HEK293T (cell line): ENCODE results near the gene PASD1.
A peak's percentile ranks its signal among the peaks of the same experiment; 100 is the strongest.

Experiments
- CTCF ChIA-PET: fragments of 350-600 bp; formaldehyde crosslinking; extraction: SDS; loops from one replicate; lab custom pipeline; 2021; ENCODE audit warnings: antibody characterized with exemption, inconsistent platforms; lab: Yijun Ruan, JAX
- POLR2A ChIA-PET: fragments of 350-600 bp; formaldehyde crosslinking; extraction: SDS; loops from one replicate; lab custom pipeline; 2020; ENCODE audit warnings: antibody characterized with exemption, inconsistent platforms; lab: Yijun Ruan, JAX
- DNase-seq: peaks from one replicate; pipeline ENCODE4 v3.0.0; 2012; ENCODE audit warnings: mixed read lengths; ENCODE audit errors: extremely low spot score
- ARNT ChIP-seq: fragments of 450-650 bp; IDR thresholded peaks from 2 replicates; pipeline ENCODE4 v1.6.1; 2017; ENCODE audit warnings: mild to moderate bottlenecking
- BHLHE40 ChIP-seq: fragments of 450-650 bp; IDR thresholded peaks from 2 replicates; pipeline ENCODE4 v1.6.1; 2016; ENCODE audit warnings: mild to moderate bottlenecking, moderate library complexity, borderline replicate concordance
- CTBP1 ChIP-seq: fragments of 450-650 bp; IDR thresholded peaks from 2 replicates; pipeline ENCODE4 v1.6.1; 2016; ENCODE audit warnings: borderline replicate concordance
- ELF4 ChIP-seq: fragments of 450-650 bp; IDR thresholded peaks from 2 replicates; pipeline ENCODE4 v1.6.1; 2017; ENCODE audit warnings: antibody characterized with exemption
- FOXA1 ChIP-seq: fragments of 450-650 bp; IDR thresholded peaks from 2 replicates; pipeline ENCODE4 v1.6.1; 2016; ENCODE audit warnings: mild to moderate bottlenecking
- FOXK2 ChIP-seq: fragments of 450-650 bp; IDR thresholded peaks from 2 replicates; pipeline ENCODE4 v1.6.1; 2016; ENCODE audit warnings: mild to moderate bottlenecking
- FOXM1 ChIP-seq: fragments of 450-650 bp; IDR thresholded peaks from 2 replicates; pipeline ENCODE4 v1.6.1; 2017; ENCODE audit warnings: mild to moderate bottlenecking, borderline replicate concordance
- HDGF ChIP-seq: fragments of 450-650 bp; IDR thresholded peaks from 2 replicates; pipeline ENCODE4 v1.6.1; 2017; ENCODE audit warnings: antibody characterized with exemption, borderline replicate concordance
- L3MBTL2 ChIP-seq: fragments of 450-650 bp; conservative IDR thresholded peaks from 2 replicates; pipeline ENCODE4 v1.6.1; 2016; ENCODE audit warnings: mild to moderate bottlenecking
- LEF1 ChIP-seq: fragments of 450-650 bp; IDR thresholded peaks from 2 replicates; pipeline ENCODE4 v1.6.1; 2017; ENCODE audit warnings: mild to moderate bottlenecking, borderline replicate concordance
- NFRKB ChIP-seq: fragments of 450-650 bp; IDR thresholded peaks from 2 replicates; pipeline ENCODE4 v1.6.1; 2016; ENCODE audit warnings: mild to moderate bottlenecking, moderate library complexity
- SUZ12 ChIP-seq: fragments of 450-650 bp; IDR thresholded peaks from 2 replicates; pipeline ENCODE4 v1.6.1; 2016; ENCODE audit warnings: mild to moderate bottlenecking
- TARDBP ChIP-seq: fragments of 450-650 bp; IDR thresholded peaks from 2 replicates; pipeline ENCODE4 v1.6.1; 2016
- ZNF384 ChIP-seq: fragments of 450-650 bp; IDR thresholded peaks from 2 replicates; pipeline ENCODE4 v1.6.1; 2016
- TF ChIP-seq, protein P1 (sequence below): fragments of 450-650 bp; IDR thresholded peaks from 2 replicates; pipeline ENCODE4 v1.6.1; 2016

PASD1 gene

DNA sequence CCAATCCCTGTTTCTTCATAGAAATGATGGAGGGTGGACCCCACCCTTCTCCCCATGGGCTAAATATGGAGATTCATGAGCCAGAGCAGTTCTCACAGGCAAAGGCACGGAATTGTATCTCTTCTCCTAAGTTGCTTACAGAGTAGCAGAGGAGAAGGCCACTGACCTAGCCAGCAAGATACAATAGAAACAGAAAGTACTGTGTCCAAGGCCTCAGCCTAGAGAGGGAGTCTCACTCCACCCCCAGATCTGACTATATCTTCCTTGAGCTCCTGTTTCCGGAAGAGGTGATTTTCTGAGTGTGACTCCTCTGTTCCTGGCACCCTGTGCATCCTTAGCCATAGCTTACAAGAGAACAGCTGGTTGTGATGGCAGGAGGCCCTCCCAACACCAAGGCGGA, 152.3 kb downstream of the PASD1 start, which contains the start of gene FATE1:
Gene FATE1, plus strand, starts transcription at position 284 of the 400 bp plus-strand sequence. Its CDS starts 85 bp downstream, at position 369.
- ChIA-PET POLR2A (no interaction called here), CTCF (interaction anchor here (0.6 kb wide), 1 partner anchor 9 kb away, joined by 3 read pairs; no protein-coding TSS in a partner anchor)
- no peak for DNase-seq
- TF ChIP-seq ELF4: no peak
- TF ChIP-seq, protein P1, sequence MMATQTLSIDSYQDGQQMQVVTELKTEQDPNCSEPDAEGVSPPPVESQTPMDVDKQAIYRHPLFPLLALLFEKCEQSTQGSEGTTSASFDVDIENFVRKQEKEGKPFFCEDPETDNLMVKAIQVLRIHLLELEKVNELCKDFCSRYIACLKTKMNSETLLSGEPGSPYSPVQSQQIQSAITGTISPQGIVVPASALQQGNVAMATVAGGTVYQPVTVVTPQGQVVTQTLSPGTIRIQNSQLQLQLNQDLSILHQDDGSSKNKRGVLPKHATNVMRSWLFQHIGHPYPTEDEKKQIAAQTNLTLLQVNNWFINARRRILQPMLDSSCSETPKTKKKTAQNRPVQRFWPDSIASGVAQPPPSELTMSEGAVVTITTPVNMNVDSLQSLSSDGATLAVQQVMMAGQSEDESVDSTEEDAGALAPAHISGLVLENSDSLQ: no peak
- no peak for TF ChIP-seq BHLHE40
- no peak for TF ChIP-seq HDGF
- TF ChIP-seq L3MBTL2: no peak
- no peak for TF ChIP-seq LEF1

DNA sequence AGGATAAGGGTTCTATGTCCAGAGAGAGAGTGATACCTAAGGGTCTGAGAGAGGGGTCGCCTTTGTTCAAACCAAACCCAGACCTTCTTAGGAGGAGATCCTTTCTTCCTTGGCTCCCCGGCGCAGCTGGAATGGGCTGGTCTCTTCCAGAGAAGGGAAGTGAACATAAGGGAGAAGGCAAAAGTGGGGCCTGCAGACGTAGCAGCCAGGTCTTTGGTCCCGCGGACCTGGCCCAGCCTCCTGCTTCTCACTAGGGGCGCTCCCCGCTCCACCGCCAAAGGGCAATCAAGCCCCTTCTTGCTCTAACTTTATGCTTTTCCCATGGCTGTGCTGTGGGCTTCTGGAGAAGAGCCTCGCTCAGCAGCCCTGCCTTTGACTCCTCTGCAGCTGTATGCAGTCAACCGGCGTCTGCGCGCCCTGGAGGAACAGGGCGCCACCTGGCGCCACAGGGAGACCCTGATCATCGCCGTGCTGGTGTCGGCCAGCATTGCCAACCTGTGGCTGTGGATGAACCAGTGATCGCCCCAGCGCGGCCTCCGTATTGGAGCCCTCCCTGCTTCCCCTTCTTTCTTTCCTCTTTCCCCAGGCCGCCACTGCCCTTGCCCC, 158.9 kb downstream of the PASD1 start:
- POLR2A ChIA-PET: no interaction called here
- TF ChIP-seq FOXK2: no peak
- no peak for TF ChIP-seq ZNF384
- no peak for TF ChIP-seq FOXM1
- TF ChIP-seq ARNT: no peak
- no peak for TF ChIP-seq FOXA1
- peak; percentile 77 for DNase-seq
- CTCF ChIA-PET: interaction anchor here (0.5 kb wide), 1 partner anchor 668 kb away, joined by 3 read pairs; no protein-coding TSS in a partner anchor

DNA sequence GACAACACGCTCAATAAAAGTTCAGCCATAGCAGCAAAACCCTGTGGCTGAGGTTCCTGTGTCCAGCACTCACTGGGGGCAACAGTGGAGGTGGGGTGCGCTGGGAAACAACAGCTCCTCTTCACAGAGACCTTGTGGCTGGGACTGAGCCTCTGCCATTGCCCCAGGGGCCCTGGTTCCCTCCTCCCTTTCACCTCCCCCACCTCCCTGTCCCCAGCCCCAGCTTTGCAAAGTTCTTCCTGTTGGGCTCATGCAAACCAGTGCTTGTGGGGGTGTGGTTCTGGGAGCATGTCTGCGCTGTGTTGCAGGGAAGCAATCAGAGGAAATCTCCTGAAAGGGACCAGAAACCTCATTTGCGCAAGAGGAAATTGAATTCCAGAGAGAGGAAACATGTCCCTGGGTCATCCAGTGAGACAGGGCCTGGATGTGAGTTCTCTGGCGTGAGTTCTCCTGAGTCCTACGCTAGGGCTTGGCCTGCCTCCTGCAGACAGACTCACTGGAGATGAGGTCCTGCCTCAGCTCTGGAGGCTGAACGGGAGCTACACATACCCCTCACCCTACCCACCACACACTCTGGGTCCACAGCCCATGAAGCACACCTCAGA, 159.8 kb downstream of the PASD1 start:
- CTCF ChIA-PET: no interaction called here
- POLR2A ChIA-PET: interaction anchor here (0.9 kb wide), 1 partner anchor 9 kb away, joined by 3 read pairs; no protein-coding TSS in a partner anchor
- no peak for DNase-seq
- TF ChIP-seq, protein P1: no peak
- no peak for TF ChIP-seq CTBP1
- no peak for TF ChIP-seq FOXK2
- no peak for TF ChIP-seq NFRKB
- TF ChIP-seq ZNF384: no peak
- TF ChIP-seq HDGF: no peak
- TF ChIP-seq L3MBTL2: no peak
- no peak for TF ChIP-seq SUZ12
- no peak for TF ChIP-seq ELF4
- no peak for TF ChIP-seq ARNT
- no peak for TF ChIP-seq FOXA1
- TF ChIP-seq LEF1: no peak
- TF ChIP-seq TARDBP: no peak

DNA sequence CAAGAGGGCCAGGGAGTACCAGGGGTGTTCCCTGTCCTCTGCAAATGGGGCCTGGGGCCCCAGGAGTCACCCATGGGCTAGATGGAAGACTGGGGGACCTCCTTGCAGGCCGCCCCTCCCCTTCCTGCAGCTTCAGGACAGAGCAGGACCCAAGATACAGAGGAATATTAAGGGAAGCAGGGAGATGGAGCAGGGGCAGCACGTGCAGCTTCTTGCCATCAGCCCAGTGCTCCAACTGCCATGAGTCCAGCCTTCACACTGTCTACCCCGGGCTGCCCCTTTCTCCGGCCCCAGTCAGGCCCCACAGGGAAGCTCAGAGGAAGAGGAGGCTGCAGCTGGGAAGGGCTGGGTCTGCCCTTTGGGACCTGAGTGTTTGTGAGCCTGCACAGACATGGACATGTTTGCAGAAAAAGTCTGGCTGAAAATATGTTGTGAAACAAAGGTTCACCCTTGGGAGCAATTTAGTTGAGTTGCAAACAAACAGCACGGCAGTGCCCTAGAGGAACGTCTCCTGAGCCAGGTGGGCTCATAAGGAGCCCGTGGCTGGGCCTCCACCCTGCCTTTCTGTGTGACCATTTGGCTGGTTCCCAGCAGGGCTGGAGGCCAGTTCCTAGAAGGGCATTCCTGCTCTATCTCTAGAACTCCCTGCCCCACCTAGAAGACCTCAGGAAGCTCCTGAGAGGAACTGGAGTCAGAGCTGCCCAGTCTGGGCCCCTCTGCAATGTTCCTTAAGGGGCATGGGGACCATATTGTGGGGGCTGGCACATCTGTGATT, 161.3 kb downstream of the PASD1 start:
- TF ChIP-seq LEF1 (no peak), TARDBP (no peak), ARNT (no peak)
- CTCF ChIA-PET: interaction anchor here (0.8 kb wide), 1 partner anchor 9 kb away, joined by 3 read pairs; no protein-coding TSS in a partner anchor
- no peak for DNase-seq
- POLR2A ChIA-PET: no interaction called here

DNA sequence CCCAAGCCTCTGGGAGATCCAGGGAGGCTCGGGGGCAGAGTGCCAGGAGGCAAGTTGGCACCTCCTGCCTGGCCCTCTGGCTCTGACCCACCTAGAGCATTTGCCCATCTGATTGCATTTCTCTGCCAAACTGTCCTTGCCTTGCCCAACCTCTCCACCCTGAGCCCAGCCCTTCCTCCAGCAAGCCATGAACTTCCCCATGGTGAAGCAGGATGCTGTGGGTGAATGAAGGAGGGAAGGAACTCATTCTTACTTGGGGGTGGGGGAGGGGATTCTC, 161.8 kb downstream of the PASD1 start:
- no peak for DNase-seq
- CTCF ChIA-PET: interaction anchor here (0.8 kb wide), 1 partner anchor 10 kb away, joined by 3 read pairs; no protein-coding TSS in a partner anchor
- POLR2A ChIA-PET: no interaction called here
- TF ChIP-seq ELF4: no peak
- no peak for TF ChIP-seq FOXM1
- TF ChIP-seq FOXK2: no peak
- no peak for TF ChIP-seq HDGF
- no peak for TF ChIP-seq LEF1
